Retinal pigment epithelial cell (primary cell): ENCODE data around the gene SEZ6L.

Source experiments
- DNase-seq: peaks from one replicate; pipeline ENCODE4 v3.0.0-alpha.2; 2010; ENCODE audit warnings: low read depth
- H3K4me3 ChIP-seq: 2 replicates; pipeline ENCODE4 v1.5.1; 2011; ENCODE audit warnings: mild to moderate bottlenecking, low read length, control low read depth, moderate library complexity
- TF ChIP-seq, protein P1 (sequence below): conservative IDR thresholded peaks from 2 replicates; pipeline ENCODE4 v1.5.1; 2011; ENCODE audit warnings: low read depth, low read length, control low read depth, inconsistent platforms

Gene SEZ6L

DNA sequence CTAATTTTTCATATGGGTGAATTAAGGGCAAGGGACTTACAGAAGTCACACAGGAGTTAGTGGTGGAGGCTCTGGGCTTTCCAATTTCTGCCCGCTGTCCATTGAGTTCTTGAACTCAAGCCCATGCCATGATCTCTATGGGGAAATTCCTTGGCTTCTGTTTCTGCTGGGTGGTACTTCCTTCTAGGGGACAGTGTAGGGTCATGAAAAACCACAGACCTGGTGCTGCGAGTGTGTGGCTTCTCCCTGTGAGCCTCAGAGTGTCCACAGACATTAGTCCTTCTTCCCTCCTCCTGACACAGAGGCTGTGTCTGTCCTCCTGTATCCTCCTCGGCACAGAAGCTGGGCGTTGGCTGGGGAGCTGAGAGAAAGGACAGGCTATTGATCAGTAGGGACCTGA is 6.3 kb upstream of the SEZ6L start:
- DNase-seq: no peak
- TF ChIP-seq, protein P1, sequence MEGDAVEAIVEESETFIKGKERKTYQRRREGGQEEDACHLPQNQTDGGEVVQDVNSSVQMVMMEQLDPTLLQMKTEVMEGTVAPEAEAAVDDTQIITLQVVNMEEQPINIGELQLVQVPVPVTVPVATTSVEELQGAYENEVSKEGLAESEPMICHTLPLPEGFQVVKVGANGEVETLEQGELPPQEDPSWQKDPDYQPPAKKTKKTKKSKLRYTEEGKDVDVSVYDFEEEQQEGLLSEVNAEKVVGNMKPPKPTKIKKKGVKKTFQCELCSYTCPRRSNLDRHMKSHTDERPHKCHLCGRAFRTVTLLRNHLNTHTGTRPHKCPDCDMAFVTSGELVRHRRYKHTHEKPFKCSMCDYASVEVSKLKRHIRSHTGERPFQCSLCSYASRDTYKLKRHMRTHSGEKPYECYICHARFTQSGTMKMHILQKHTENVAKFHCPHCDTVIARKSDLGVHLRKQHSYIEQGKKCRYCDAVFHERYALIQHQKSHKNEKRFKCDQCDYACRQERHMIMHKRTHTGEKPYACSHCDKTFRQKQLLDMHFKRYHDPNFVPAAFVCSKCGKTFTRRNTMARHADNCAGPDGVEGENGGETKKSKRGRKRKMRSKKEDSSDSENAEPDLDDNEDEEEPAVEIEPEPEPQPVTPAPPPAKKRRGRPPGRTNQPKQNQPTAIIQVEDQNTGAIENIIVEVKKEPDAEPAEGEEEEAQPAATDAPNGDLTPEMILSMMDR: no peak
- no peak overlapping the region for H3K4me3 ChIP-seq

DNA sequence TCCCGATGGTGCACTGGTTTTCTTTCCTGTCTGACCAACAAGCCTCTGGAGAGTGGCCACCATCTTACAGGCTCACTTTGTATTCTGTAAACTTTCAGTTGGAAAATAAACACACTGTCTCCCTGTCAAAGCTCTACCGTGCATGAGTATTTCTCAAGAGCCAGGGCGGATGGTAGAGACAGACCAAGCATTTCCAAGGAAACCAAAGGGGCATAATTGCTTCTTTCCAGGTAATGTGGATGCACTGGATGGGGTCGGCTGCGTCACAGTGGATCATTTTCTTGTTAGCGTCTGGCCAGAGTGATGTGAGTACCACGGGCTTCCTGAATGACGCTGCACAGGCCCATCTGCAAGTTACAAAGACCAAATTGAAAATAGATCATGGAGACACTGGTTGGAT is 5.1 kb upstream of the SEZ6L start:
- no peak overlapping the region for H3K4me3 ChIP-seq
- DNase-seq: no peak
- TF ChIP-seq, protein P1: no peak

DNA sequence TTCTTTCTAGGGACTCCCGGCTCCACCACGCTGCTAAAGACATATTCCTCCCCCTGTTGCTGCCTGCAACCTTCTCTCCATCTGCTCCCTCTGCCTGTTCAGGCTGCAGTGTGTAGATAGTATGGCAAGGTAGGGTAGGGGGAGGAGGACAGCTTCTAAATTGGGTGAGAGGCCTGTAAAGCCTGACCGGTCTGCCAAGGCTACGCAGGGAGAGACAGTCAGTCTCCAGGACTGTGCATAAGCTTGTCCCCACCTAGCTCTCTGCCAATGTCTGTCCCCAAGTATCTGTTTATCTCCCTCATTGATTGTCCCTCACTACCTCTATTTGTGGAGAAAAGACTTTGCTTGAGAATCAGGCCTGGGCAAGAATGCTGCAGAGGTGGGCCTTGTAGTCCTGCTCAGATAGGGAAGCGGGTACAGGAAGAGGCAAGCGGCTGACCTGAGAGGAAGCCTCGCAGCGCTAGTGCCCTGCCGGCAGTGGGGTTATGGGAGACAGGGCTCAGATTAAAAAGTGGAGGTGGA is 871 bp upstream of the SEZ6L start:
- no peak for DNase-seq

DNA sequence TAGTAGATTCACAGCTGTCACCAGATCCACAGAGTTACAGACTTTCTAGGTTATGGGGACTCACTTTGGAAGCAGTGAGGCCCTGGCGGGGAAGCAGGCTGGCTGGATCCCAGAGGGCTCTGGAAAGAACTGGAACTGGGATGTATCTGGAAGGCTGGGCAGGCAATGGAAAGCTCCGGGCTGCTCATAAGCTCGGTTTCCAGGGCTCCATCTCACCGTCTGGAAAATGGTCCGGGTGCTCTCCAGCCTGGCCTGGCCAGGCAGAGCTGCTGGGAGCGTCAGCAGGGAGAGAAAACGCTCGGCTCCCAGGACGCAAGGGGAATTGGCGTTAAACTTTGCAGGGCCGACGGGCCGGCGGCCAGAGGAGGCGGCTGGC is 335 bp upstream of the SEZ6L start:
- TF ChIP-seq, protein P1: no peak
- no peak overlapping the region for H3K4me3 ChIP-seq
- DNase-seq: no peak

More for the DNA sequence above, 871 bp upstream of the SEZ6L start:
- TF ChIP-seq, protein P1: no peak
- H3K4me3 ChIP-seq: no peak overlapping the region

DNA sequence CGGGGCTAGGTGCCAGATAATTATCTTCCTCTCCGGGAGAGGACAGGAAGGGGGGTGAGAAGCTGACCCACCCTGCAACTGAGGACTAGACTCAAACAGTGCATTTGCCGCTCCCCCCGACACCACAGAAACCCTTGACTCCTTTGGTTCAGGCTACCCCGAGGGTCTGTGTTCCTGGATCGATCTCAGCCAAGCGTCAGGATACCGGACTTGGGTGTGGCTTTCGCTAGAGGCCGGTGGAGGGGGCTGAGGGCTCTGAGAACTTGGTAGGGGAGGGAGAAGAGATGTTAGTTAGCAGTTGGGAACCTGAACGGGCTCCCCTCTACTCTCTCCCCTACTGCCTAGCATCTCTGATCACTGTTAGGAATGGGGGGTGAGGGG is 840 bp downstream of the SEZ6L start:
- TF ChIP-seq, protein P1: no peak
- H3K4me3 ChIP-seq: no peak overlapping the region
- DNase-seq: no peak

DNA sequence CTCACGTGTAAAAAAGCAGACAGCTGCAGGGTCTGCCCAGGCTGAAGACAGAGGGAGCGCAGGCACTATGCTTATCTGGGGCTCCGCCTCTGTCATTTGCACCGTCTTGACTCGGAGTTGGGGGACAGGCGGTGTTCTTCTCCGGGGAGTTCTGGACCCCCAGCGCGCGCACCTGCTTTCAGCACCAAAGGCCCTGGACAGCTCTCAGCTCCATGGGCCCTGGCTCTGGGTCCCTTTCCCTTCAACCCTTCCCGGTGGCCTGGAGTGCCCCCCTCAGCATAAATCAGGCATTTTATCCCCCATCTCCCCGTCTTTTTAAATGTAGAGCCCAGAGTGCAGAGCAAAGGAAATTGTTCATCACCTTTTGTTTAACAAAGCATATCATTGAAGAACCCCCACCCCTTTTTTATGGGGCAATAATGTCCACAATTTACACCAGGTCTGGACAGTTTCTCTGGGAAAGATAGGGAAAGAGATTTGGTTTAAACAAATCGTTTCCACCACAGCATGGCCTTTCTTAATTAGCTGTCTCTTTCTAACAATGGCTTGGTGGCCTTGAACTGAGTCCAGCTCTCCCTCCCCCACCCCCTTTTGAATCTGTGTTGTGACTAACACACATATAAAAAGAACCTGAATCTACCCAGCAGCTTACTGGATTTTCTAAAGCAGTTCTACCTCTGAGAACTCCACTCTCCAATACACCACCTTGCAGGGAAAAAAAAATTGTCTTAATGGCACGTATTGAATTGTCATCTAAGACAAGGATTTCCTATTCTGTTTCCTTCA is 1.7 kb downstream of the SEZ6L start:
- DNase-seq: no peak
- TF ChIP-seq, protein P1: no peak
- no peak overlapping the region for H3K4me3 ChIP-seq

DNA sequence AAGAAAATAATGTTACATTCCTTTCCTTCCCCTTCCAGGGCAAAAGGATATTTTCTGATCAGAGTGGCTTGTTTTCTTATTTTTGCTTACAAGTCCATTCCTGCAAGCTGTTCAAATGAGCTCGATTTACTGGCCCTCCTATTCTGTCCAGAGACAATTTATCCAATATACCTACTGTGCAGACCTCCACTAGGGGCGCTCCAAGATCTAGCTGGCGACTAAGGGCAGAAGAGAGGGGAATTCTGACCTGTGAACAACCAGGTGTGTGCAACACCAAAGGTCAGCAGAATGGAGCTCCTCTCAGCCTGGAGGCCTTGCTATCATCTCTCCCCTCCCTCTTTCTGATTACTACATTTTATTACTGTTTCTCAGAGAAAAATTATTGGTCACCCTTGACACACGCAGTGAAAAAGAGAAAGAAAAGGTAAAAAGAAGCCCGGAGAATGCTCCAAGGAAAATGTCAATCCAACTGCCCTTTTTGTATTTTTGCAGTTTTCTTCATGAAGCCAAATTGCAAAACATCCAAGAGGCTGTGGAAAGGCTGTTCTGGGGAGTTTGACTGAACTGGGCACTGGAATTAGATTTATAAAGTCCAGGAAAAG is 3.2 kb downstream of the SEZ6L start:
- no peak overlapping the region for H3K4me3 ChIP-seq
- no peak for DNase-seq
- TF ChIP-seq, protein P1: peak; percentile 70
